Measurements from ENCODE around the gene AUTS2.
"Not testable (repeated sequence)": the region's sequence is repeated elsewhere in the genome, so short reads cannot be mapped to it uniquely, and the experiment has no call there.

The AUTS2 gene

DNA sequence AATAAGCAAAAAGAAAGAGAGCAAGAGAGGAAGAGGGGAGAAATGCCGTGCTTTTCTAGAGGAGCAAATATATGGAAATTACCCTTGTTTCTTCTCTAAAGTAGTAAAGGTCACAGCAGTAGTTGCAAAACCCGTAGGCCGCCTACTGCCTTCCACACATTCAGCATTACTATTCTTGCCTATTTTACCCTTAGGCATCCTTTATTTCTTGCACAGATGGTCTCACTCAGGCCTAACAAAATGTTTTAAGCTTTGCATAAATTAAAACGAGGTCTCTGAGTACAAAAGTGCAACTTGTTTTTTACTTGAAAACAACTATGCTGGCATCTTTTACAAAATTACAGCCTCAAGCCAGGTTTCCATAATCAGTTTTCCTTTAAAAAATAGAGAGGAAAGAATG, 644.6 kb downstream of the AUTS2 start:
- no peak for DNase-seq (ENCODE audit: low spot score)

- no peak for DNase-seq (ENCODE audit: low spot score)
Observed at GRCh38 chr7:70243443-70243842, 645.2 kb downstream of the AUTS2 start.

DNA sequence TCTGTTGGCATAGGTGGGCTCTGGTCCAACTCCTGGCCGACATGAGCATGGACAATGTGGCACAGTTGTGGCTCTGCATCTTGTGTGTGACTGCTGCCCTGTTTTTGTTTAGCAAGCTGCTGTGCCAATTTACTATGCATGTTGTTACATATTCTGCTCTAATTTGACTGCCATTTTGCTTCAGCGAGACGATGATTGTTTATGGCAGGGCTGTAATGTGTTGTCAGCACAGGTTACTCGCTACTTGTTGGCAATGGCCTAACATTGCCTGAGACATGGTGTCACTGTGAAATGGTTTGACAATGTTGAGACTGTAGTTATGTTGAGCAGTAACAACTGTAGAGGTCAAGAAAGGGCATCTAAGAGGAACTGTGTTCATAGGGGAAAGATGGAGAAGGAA, 659.6 kb downstream of the AUTS2 start:
- DNase-seq (ENCODE audit: low spot score) = no peak

DNA sequence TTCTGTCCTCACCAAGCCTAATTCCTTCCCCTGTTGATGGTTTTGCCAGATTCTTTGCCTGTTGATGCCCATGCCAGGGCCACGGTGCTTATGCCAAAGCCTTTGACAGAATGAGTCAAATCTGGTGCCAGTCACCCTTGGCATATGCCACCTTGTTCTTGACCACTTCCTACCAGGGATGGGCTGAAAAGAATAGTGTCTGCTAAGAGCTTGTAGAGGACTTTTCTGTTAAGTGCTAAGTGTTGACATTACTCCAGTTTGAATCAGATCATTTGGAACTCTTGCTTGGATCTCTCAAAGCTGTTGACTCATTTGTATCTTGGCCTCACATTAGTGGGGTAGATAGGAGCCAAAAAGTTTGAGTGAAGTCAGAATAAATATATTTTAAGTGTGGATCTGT, 661.2 kb downstream of the AUTS2 start:
- DNase-seq (ENCODE audit: low spot score) = no peak

DNA sequence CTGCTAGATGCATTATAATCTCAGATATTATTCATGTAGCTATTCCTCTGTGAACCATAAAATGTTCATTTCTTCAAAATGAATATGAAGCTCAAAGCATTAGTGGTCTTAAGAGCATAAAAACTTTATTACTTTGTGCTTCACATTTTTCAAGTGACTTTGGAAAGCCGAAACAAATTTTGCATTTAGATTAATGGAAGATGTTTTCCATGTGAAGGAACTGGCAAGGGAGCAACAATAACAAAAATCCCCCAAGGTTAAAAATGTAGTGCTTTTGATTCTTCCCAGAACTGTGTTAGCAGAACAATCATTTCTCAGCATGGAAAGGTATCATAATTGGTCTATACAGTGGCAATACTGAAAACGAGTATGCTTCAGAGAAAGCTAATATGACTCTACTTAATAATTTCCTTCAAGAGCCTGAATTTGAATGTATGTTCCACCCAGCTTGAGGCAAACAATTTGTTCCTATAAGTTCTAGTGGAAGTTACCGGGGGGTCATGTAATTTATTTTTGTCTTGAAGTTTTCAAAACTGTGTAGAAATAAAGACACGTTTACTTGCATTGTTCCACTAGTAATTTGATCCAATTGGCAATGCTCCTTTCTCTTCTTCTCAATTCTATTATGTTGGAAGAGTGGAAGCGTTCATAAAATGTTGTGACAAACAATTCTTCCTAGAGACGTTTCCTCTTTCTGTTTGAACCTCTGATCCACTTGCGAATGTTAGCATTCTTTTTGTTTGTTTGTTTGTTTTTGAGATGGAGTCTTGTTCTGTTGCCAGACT, 665.4 kb downstream of the AUTS2 start:
- DNase-seq (ENCODE audit: low spot score) = no peak

DNA sequence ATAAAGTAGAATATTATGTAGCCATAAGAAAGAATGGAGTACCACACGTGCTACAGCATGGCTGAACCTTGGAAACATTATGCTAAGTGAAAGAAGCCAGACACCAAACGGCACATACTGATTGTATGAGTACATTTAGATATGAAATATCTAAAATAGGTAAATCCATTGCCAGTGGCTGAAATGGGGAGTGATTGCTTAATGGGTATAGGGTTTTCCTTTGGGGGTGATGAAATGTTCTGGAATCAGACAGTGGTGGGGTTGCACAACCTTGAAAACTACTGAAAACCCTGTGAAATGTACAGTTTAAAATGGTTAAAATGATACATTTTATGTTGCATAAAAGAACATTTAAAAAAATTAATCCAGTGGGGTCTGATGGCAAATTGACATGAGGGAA, 667.9 kb downstream of the AUTS2 start:
- no peak for DNase-seq (ENCODE audit: low spot score)

DNA sequence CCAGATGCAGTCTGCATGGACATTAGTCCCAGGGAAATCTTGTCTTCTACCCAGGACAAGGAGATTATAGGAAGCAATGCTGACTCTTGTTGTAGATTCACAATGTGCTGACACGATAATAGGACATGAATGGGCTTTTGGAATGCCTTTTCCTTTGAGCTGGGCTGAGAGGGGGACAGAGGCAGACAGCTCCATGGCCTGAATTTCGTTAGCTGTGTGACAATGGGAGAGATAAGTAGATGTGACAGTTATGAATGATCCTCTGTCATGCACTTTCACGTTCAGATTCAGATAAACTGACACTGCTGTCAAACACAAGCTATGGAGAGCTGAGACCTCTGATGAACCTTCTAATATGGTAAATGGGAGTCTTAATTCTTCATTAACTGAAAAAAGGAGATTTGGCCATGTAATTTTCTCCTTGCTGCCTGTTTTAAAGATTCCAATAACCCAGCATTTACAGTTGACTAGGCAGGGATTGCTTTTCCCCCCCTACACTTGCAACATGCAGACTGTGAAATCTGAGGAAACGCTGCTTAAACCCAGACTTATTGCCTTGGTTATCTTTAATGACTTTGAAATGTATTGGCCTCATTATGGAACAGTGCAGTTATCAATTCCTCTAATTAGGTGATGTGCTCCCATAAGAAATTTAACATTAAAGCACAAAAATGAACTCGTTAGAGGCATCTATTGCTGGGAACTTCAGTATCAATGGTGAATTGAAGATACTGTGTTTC, 669.3 kb downstream of the AUTS2 start:
- no peak for DNase-seq (ENCODE audit: low spot score)

DNA sequence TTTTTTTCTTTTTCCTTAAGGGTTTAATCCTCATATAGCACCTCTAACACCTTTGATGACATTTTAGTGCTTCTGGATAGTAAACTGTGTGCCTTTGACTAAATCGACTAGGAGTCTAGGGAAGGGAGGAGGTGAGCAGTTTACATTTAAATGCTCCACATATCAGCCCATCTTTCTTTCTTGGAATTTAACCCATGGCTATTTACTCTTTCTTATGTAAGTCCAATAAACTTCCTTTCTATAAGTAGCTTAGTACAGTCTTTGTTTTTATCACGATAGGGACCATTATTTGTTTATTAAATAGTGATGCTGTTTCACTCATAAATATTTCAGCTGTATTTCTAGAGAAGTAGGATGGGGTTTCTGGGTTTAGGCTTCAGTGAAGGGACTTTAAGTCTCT, 669.9 kb downstream of the AUTS2 start:
- DNase-seq (ENCODE audit: low spot score) = no peak

- no peak for DNase-seq (ENCODE audit: low spot score)
Observed at GRCh38 chr7:70270149-70270548, 671.9 kb downstream of the AUTS2 start.

GRCh38 chr7:70271617-70272081, 673.4 kb downstream of the AUTS2 start:
- no peak for DNase-seq (ENCODE audit: low spot score)

DNA sequence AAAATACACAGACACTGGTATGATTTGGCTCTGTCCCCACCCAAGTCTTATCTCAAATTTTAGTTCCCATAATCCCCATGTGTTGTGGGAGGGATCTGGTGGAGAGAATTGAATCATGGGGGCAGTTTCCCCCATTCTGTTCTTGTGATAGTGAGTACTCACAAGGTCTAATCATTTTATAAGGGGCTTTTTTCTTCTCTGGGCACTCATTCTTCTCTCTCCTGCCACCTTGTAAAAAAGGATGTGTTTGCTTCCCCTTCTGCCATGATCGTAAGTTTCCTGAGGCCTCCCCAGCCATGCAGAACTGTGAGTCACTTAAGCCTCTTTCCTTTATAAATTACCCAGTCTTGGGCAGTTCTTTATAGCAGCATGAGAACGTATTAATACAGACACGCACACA, 677.3 kb downstream of the AUTS2 start:
- DNase-seq (ENCODE audit: low spot score) = not testable (repeated sequence)

DNA sequence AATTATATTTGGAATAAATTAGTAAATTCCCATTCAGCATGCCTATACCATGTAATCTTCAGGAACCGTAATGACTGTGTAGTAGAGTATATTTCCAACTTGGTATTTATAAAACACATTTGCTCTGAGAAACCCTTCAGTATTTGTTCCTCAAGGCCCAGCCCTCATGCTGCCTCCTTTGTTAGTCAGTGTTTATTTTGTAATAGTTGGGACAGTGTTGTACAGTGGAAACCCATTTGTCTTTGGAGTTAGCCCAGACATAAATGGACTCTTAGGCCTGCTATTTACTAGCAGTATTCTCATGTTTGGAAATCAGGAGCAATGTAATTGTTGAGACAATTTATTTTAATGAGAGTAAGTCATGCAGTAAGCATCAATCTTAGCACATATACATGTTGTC, 686.9 kb downstream of the AUTS2 start:
- no peak for DNase-seq (ENCODE audit: low spot score)

- DNase-seq (ENCODE audit: low spot score) = no peak
Observed at GRCh38 chr7:70285854-70286253, 687.6 kb downstream of the AUTS2 start.

GRCh38 chr7:70288781-70289456, 690.6 kb downstream of the AUTS2 start:
- no peak for DNase-seq (ENCODE audit: low spot score)

DNA sequence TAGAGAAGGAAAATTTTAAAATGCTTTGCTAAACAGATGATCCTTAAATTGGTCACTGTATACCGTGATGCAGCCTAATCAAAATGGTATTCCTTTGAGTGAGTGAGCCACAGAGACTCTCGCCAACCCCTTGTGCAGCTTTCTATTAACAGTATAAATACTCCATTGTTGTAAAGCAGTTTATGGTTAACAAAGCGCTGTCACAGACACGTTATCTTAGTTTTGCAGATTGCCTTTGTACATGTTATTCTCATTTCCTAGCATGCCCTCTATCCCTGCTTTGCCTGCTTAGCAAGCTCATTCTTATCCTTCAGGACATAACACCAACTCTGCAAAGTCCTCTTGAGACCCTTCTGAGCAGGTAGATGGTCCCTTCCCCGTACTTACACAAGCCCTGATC, 694.4 kb downstream of the AUTS2 start:
- no peak for DNase-seq (ENCODE audit: low spot score)

DNA sequence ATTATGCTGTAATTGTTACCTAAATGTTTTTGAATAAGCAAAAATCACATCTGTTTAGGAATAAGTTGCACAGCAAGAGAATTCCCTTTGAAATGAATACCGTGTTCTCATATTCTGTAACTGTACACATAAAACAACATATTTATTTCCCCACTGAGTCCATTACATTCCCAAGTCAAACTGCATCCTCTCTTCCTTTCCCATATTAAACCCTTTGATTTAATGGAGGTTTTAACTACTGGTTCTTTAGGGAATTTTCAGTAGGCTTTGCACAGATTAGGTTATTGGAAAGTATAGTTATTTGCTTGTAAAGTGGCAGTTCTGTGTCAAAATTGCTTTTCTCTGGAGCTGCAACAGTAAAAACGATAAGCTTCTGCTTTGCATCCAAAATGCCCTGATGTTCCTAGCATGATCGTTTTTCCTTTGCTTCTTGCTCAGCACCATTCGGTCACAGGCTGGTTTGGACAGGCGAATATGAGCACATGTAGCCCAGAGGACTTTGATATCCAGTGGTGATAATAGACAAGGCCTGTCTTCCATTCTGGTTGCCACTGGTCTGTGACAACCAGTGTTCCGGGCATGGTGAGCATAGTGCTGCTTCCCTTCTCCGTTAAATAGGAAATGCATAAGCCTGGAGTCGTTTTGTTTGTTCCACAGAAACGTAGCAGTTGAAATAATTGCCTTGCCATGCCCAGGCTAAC, 696.1 kb downstream of the AUTS2 start:
- no peak for DNase-seq (ENCODE audit: low spot score)

DNA sequence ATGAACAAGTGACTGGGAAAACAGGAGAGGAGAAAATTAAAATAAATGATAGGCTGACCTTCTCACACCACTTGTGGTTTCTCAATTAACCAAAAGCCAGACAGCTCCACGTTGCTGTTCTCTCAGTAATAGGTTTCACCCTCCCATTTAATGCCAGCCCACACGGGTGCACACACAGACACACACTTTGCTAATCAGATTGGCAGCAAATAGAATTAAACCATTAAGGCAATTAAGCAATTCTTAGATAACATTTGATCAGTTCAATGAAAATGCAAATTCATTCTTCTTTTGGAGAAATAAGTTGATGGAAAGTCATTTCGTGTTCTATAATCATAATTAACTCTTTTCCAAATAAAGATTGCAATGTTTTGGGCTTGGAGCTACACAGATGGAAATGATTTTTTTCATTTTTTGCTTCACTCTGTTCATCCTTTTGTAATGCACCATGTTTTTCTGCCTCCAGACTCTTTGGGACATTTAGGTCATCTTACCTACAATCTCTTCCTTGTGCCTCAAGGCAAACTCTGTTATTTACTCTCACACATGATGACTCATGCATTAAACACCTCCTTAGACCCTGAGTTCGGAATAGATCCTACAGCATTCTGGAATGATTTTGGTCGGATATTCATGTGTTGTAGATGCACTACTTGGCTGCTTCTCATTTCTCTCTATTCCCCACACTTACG, 700.7 kb downstream of the AUTS2 start:
- DNase-seq (ENCODE audit: low spot score) = no peak

DNA sequence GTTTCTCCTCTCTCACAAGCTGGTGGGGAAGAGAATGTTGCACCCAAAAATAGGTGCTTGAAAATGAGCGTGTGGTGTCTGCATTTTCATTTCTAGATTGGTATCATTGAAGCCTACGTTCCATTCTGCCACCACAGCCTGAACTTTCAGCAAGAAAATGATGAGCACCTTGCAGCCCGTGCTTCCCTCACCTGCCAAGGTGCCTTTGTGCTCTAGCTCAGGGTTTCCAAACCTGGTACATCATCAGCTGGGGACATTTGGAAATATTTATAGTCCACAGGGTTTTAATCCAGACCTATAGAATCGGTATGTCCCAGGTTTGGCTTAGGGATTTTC, 701.2 kb downstream of the AUTS2 start:
- no peak for DNase-seq (ENCODE audit: low spot score)

- no peak for DNase-seq (ENCODE audit: low spot score)
Observed at GRCh38 chr7:70301673-70302185, 703.5 kb downstream of the AUTS2 start.

DNA sequence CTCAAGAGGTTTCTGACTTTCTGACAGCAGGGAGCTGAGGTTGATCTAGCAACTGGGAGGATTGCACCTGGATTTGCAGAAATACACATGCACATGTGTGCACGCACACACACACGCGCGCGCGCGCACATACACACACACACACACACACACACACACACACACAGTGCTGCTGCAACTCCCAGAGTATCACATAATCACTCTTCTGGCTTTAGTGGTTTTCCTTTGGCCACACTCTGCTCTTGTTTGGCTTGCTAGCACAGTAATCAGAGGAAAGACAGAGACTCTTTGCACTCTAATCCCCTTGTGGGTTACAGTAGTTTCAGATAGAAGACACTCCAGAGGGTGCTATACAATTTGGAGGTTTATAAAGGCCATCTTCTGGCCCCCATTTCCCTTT, 705.0 kb downstream of the AUTS2 start:
- no peak for DNase-seq (ENCODE audit: low spot score)

GRCh38 chr7:70303780-70304179, 705.5 kb downstream of the AUTS2 start:
- DNase-seq (ENCODE audit: low spot score) = no peak

- no peak for DNase-seq (ENCODE audit: low spot score)
Observed at GRCh38 chr7:70306173-70306572, 707.9 kb downstream of the AUTS2 start.
